PC-9 (cell line): ENCODE measurements around the gene MAPKAP1.

ENCODE experiments used
- EZH2 ChIP-seq: fragments of 200-600 bp; sonication (generic); IDR thresholded peaks from 2 replicates; pipeline ENCODE4 v1.8.0; 2017; ENCODE audit warnings: antibody characterized with exemption, low read depth
- TF ChIP-seq, protein P1 (sequence below): fragments of 200-600 bp; sonication (generic); conservative IDR thresholded peaks from 2 replicates; pipeline ENCODE4 v1.6.1; 2017; ENCODE audit warnings: mixed run types, antibody characterized with exemption, mild to moderate bottlenecking, moderate library complexity

DNA sequence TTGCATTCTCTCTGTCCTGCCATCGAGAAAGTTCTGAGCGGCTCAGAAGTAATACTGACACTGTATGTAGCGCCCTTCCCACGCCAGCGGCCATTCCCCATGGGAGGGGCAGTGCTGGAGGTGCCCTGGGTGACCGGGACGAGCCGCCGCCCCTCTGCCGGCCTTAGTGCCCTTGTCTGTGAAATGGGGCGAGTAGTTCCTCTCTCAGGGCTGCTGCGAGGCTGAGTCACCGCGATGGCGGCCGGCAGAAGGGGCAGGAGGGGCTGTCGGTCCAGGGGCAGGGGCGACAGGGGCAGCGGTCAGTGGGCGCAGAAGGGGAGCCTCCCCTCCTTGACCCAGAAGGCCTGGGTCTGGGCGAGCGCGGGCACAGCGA is 296.5 kb downstream of the MAPKAP1 start:
- TF ChIP-seq, protein P1, sequence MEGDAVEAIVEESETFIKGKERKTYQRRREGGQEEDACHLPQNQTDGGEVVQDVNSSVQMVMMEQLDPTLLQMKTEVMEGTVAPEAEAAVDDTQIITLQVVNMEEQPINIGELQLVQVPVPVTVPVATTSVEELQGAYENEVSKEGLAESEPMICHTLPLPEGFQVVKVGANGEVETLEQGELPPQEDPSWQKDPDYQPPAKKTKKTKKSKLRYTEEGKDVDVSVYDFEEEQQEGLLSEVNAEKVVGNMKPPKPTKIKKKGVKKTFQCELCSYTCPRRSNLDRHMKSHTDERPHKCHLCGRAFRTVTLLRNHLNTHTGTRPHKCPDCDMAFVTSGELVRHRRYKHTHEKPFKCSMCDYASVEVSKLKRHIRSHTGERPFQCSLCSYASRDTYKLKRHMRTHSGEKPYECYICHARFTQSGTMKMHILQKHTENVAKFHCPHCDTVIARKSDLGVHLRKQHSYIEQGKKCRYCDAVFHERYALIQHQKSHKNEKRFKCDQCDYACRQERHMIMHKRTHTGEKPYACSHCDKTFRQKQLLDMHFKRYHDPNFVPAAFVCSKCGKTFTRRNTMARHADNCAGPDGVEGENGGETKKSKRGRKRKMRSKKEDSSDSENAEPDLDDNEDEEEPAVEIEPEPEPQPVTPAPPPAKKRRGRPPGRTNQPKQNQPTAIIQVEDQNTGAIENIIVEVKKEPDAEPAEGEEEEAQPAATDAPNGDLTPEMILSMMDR = no peak
- TF ChIP-seq EZH2 = no peak
